GM23338 (cell line): ENCODE measurements around the gene FARS2. TPM values are rescaled to one million over a fixed set of nuclear protein-coding genes. Genes with fewer than 3 reads are reported as not detected.

Source experiments
- ATAC-seq: fragments of 200-7000 bp; cut with Tn5 transposase; 3 replicates; pipeline ENCODE4 v1.9.1; 2020
- DNase-seq: peaks from one replicate; pipeline ENCODE4 v3.0.0-alpha.2; 2015; ENCODE audit warnings: low spot score
- H2AFZ ChIP-seq: fragments of 200-600 bp; sonication (generic); 2 replicates; pipeline ENCODE4 v1.8.0; 2016; ENCODE audit warnings: antibody characterized with exemption, mild to moderate bottlenecking, moderate library complexity
- H3F3A ChIP-seq: fragments of 200-600 bp; sonication (generic); replicated peaks from 2 replicates; pipeline ENCODE4 v1.8.0; 2017; ENCODE audit warnings: antibody characterized with exemption, mixed run types, low read depth
- H3K27ac ChIP-seq: fragments of 200-600 bp; sonication (generic); 2 replicates; pipeline ENCODE4 v1.6.1; 2016; ENCODE audit warnings: low read depth
- H3K27me3 ChIP-seq: fragments of 200-600 bp; sonication (generic); 2 replicates; pipeline ENCODE4 v1.8.0; 2016; ENCODE audit warnings: mild to moderate bottlenecking, mixed run types, moderate library complexity; ENCODE audit not compliant: insufficient read depth
- H3K36me3 ChIP-seq: fragments of 200-600 bp; sonication (generic); 2 replicates; pipeline ENCODE4 v1.8.0; 2016; ENCODE audit warnings: mild to moderate bottlenecking; ENCODE audit not compliant: insufficient read depth
- H3K4me1 ChIP-seq: fragments of 200-600 bp; sonication (generic); 2 replicates; pipeline ENCODE4 v1.8.0; 2016; ENCODE audit warnings: mild to moderate bottlenecking, moderate library complexity; ENCODE audit not compliant: insufficient read depth
- H3K4me2 ChIP-seq: fragments of 200-600 bp; sonication (generic); 2 replicates; pipeline ENCODE4 v1.7.1; 2017; ENCODE audit warnings: mixed run types
- H3K4me3 ChIP-seq: fragments of 200-600 bp; sonication (generic); 2 replicates; pipeline ENCODE4 v1.6.1; 2016; ENCODE audit warnings: mixed run types
- H3K79me2 ChIP-seq: fragments of 200-600 bp; sonication (generic); replicated peaks from 2 replicates; pipeline ENCODE4 v1.8.0; 2017; ENCODE audit warnings: mild to moderate bottlenecking; ENCODE audit not compliant: insufficient read depth
- H3K9me2 ChIP-seq: fragments of 200-600 bp; sonication (generic); 2 replicates; pipeline ENCODE4 v1.8.0; 2017; ENCODE audit not compliant: insufficient read depth
- H4K20me1 ChIP-seq: fragments of 200-600 bp; sonication (generic); replicated peaks from 2 replicates; pipeline ENCODE4 v1.8.0; 2017; ENCODE audit warnings: mild to moderate bottlenecking; ENCODE audit not compliant: insufficient read depth
- H3K27ac Mint-ChIP-seq: 2 replicates; pipeline ENCODE4 v1.8.0; 2020; ENCODE audit warnings: inconsistent platforms, mild to moderate bottlenecking, moderate library complexity, mixed read lengths
- H3K27me3 Mint-ChIP-seq: 3 replicates; pipeline ENCODE4 v1.8.0; 2022; ENCODE audit warnings: low read depth, mild to moderate bottlenecking, moderate library complexity, mixed read lengths, inconsistent platforms; ENCODE audit not compliant: insufficient read depth, poor library complexity
- H3K36me3 Mint-ChIP-seq: 3 replicates; pipeline ENCODE4 v1.8.0; 2021; ENCODE audit warnings: low read depth, mild to moderate bottlenecking, inconsistent platforms, moderate library complexity, mixed read lengths
- H3K4me1 Mint-ChIP-seq: 3 replicates; pipeline ENCODE4 v1.8.0; 2020; ENCODE audit warnings: mild to moderate bottlenecking, inconsistent platforms, mixed read lengths
- H3K4me3 Mint-ChIP-seq: 3 replicates; pipeline ENCODE4 v1.8.0; 2021; ENCODE audit warnings: moderate library complexity, mild to moderate bottlenecking, inconsistent platforms, mixed read lengths
- H3K9me3 Mint-ChIP-seq: 3 replicates; pipeline ENCODE4 v1.8.0; 2020; ENCODE audit warnings: moderate library complexity, mild to moderate bottlenecking, inconsistent platforms, mixed read lengths
- CREB1 ChIP-seq: fragments of 250-450 bp; sonication (Bioruptor Pico); IDR thresholded peaks from 2 replicates; pipeline ENCODE4 v1.5.0; 2020; ENCODE audit warnings: low read depth, mild to moderate bottlenecking, moderate library complexity
- CTCF ChIP-seq, 2 experiments: fragments of 200-600 bp in 1 of 2; sonication (generic) in 1 of 2; conservative IDR thresholded peaks; 2 replicates each; pipeline versions ENCODE4 v1.5.1 to v1.6.1; 2016 to 2017; ENCODE audit warnings: antibody characterized with exemption in 2 of 2, low read depth in 2 of 2, mild to moderate bottlenecking in 2 of 2, moderate library complexity in 1 of 2
- ETS1 ChIP-seq: IDR thresholded peaks from 2 replicates; pipeline ENCODE4 v1.6.1; 2016; ENCODE audit warnings: antibody characterized with exemption
- EZH2 ChIP-seq: fragments of 200-600 bp; sonication (generic); IDR thresholded peaks from one replicate; pipeline ENCODE4 v1.8.0; 2017; ENCODE audit warnings: antibody characterized with exemption, mild to moderate bottlenecking, low read depth; ENCODE audit not compliant: unreplicated experiment
- EZH2phosphoT487 ChIP-seq: fragments of 200-600 bp; sonication (generic); IDR thresholded peaks from one replicate; pipeline ENCODE4 v1.8.1; 2018; ENCODE audit warnings: antibody characterized with exemption; ENCODE audit not compliant: unreplicated experiment
- JUNB ChIP-seq: IDR thresholded peaks from one replicate; pipeline ENCODE4 v1.6.1; 2016; ENCODE audit warnings: antibody characterized with exemption; ENCODE audit not compliant: unreplicated experiment
- NANOG ChIP-seq: IDR thresholded peaks from 2 replicates; pipeline ENCODE4 v1.6.1; 2016; ENCODE audit warnings: antibody characterized with exemption, borderline replicate concordance
- POLR2AphosphoS5 ChIP-seq: IDR thresholded peaks from 2 replicates; pipeline ENCODE4 v1.6.1; 2016; ENCODE audit warnings: antibody characterized with exemption, low read depth
- REST ChIP-seq: IDR thresholded peaks from one replicate; pipeline ENCODE4 v1.6.1; 2018; ENCODE audit warnings: antibody characterized with exemption; ENCODE audit not compliant: unreplicated experiment
- ZNF331 ChIP-seq: fragments of 250-450 bp; sonication (Bioruptor Pico); IDR thresholded peaks from 2 replicates; pipeline ENCODE4 v1.5.0; 2020; ENCODE audit warnings: low read depth, mild to moderate bottlenecking, moderate library complexity
- polyA plus RNA-seq: library from polyadenylated mRNA; unstranded; fragments of >200 nt; fragmentation: Nextera tagmentation; extraction: Ambion mirVana; gene quantifications from 2 replicates; pipeline ENCODE4 v1.2.1, GENCODE V29; 2016
- total RNA-seq: library from RNA; depleted of rRNA; stranded (reverse); fragments of >200 nt; shearing (Covaris generic); gene quantifications from 2 replicates; pipeline ENCODE4 v1.2.3, GENCODE V29; 2014

The FARS2 gene
- total and polyA plus RNA-seq, 2 experiments from 2014 or later: 7.6 to 19.0 TPM

GRCh38 chr6:5293692-5294091 lies 32.4 kb downstream of the FARS2 start:
- no peaks in the 10 kb centered on the region for H3F3A ChIP-seq
- peaks cover 13% of the 10 kb centered on the region for H3K4me1 ChIP-seq
- H3K9me2 ChIP-seq: peaks cover 8% of the 10 kb centered on the region; the same call in 1 of the 2 replicates
- no peak for DNase-seq
- Mint-ChIP-seq H3K27me3 (peaks cover 4% of the 10 kb centered on the region), H3K36me3 (no peaks in the 10 kb centered on the region), H3K9me3 (no peaks in the 10 kb centered on the region), H3K4me3 (no peak overlapping the region), H3K27ac (no peak overlapping the region), H3K4me1 (peaks cover 23% of the 10 kb centered on the region)
- H2AFZ ChIP-seq: no peak overlapping the region
- H3K4me3 ChIP-seq: no peak overlapping the region
- no peaks in the 10 kb centered on the region for H3K27me3 ChIP-seq
- no peak for TF ChIP-seq REST
- no peak for TF ChIP-seq EZH2
- TF ChIP-seq ZNF331 (CRISPR knock-in tag): no peak
- TF ChIP-seq POLR2AphosphoS5: no peak
- no peak for TF ChIP-seq CREB1 (CRISPR knock-in tag)
- TF ChIP-seq JUNB: no peak
- TF ChIP-seq NANOG: no peak
- no peak for TF ChIP-seq ETS1
- no peaks in the 10 kb centered on the region for H3K36me3 ChIP-seq
- no peak overlapping the region for H3K27ac ChIP-seq
- H4K20me1 ChIP-seq: no peaks in the 10 kb centered on the region; the same call in 1 of the 2 replicates
- ATAC-seq: no peak
- H3K79me2 ChIP-seq: peaks cover 23% of the 10 kb centered on the region
- H3K4me2 ChIP-seq: no peak overlapping the region

GRCh38 chr6:5294392-5295211 lies 33.3 kb downstream of the FARS2 start:
- Mint-ChIP-seq H3K36me3 (no peaks in the 10 kb centered on the region), H3K4me3 (no peak overlapping the region), H3K9me3 (no peaks in the 10 kb centered on the region), H3K27ac (peak overlapping the region; percentile 19; the same call in 1 of the 2 replicates), H3K27me3 (peaks cover 4% of the 10 kb centered on the region), H3K4me1 (peaks cover 23% of the 10 kb centered on the region)
- Histone ChIP-seq H3K27me3 (no peaks in the 10 kb centered on the region), H3F3A (no peaks in the 10 kb centered on the region), H3K36me3 (no peaks in the 10 kb centered on the region), H3K27ac (no peak overlapping the region), H3K4me2 (no peak overlapping the region), H3K4me3 (no peak overlapping the region), H2AFZ (no peak overlapping the region), H3K4me1 (peaks cover 13% of the 10 kb centered on the region), H3K9me2 (peaks cover 8% of the 10 kb centered on the region; the same call in 1 of the 2 replicates), H4K20me1 (no peaks in the 10 kb centered on the region; the same call in 1 of the 2 replicates), H3K79me2 (peaks cover 23% of the 10 kb centered on the region)
- ATAC-seq (no peak), DNase-seq (no peak)
- no peak for TF ChIP-seq ZNF331 (CRISPR knock-in tag)
- TF ChIP-seq EZH2phosphoT487: no peak
- no peak for TF ChIP-seq CTCF (conservative IDR thresholded peaks at IDR 0.05; ENCODE audit: low read depth in 2 of 2)
- TF ChIP-seq NANOG: no peak
- TF ChIP-seq EZH2: no peak
- no peak for TF ChIP-seq ETS1
- TF ChIP-seq REST: no peak
